Esophagus muscularis mucosa (tissue), 4 donors: Measurements from ENCODE around the gene DGCR8.

Source experiments
- CTCF ChIP-seq, 3 experiments: fragments of 200-600 bp in 2 of 3; fragments of 450-650 bp in 1 of 3; sonication (generic) in 2 of 3; IDR thresholded peaks; one replicate each; pipeline ENCODE4 v1.5.1; 2017 to 2019; ENCODE audit warnings: antibody characterized with exemption in 3 of 3, mild to moderate bottlenecking in 2 of 3, moderate library complexity in 1 of 3
- EP300 ChIP-seq: sonication (generic); formaldehyde crosslinking; IDR thresholded peaks from one replicate; pipeline ENCODE4 v1.6.1; 2017; ENCODE audit warnings: antibody characterized with exemption
- POLR2A ChIP-seq: fragments of 450-650 bp; IDR thresholded peaks from one replicate; pipeline ENCODE4 v1.6.1; 2017; ENCODE audit warnings: antibody characterized with exemption, moderate library complexity, mild to moderate bottlenecking, low read depth
- POLR2AphosphoS5 ChIP-seq, 2 donors: sonication (generic); formaldehyde crosslinking; IDR thresholded peaks; one replicate each; pipeline ENCODE4 v1.6.1; 2017; ENCODE audit warnings: antibody characterized with exemption in 2 of 2

DNA sequence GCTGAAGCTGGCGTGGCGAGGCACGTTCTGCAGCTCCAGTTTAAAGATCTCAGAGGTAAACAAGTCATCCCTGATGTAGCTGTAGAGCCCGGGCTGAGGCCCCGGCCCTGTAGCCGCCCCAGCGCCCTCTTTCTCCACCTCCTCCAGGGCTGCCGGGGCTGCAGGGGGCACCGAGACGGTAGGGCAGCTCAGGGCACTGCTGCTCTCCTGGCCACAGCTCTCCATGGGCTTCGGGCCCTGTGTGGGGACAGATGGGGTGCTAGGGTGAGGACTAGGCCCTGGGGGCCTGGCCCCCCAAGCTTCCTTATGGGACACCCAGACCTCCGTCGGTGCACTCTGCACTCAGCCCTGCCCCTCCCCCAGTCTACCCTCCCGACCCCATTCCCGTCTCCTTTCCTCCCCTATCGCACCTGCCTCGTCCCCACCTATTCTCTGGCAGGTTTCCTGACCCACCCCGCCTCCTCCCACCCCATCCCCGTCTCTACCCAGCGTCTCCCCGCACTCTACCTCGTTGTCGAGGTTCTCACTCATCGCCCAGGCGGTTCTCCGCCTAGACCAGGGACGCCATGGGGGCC, 36.4 kb downstream of the DGCR8 start:
- no peak for TF ChIP-seq CTCF (IDR thresholded peaks at IDR 0.05)
- TF ChIP-seq POLR2AphosphoS5 (IDR thresholded peaks at IDR 0.05): no peak
- no peak for TF ChIP-seq POLR2A
- TF ChIP-seq EP300: no peak
